ENCODE data around the gene SLC26A2.
"Not testable (repeated sequence)": the region's sequence is repeated elsewhere in the genome, so short reads cannot be mapped to it uniquely, and the experiment has no call there.

The SLC26A2 gene

DNA sequence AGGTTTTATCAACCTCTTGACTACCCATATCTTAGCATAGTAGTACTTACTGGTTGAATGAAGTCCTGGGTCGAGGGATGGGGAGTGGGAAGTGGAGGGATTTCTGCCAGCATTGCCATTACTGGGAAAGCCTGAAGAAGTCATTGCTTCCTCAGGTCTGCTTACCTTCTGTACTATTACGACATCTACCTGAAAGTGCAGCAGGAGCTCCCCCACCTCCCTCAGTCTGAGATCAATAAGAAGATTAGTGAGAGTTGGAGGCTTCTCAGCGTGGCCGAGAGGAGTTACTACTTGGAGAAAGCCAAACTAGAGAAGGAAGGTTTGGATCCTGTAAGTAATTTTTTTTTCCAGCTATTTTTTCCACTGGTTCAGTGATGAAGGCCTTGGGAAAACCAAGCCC is 45.8 kb downstream of the SLC26A2 start:
- no peak for DNase-seq (ENCODE audit: low read depth)

DNA sequence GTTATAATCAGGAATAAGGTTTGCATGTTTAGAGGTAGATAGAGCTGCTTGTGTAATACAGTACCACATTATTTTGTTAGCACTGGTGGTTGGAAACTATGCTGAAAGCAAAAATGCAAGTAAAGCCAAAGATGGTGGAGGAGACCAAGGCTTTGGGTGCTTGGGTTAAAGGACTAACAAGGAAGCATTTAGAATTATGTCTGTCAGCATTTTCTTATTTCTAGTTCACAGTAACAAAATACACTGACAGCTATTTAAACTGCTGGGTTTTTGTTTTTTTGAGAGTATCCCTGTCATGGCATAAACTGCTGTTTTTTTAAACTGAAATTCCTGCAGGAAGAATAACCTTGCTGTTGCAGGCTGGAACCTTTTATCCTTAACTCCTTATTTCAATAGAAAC is 46.5 kb downstream of the SLC26A2 start:
- DNase-seq (ENCODE audit: low read depth) = no peak

DNA sequence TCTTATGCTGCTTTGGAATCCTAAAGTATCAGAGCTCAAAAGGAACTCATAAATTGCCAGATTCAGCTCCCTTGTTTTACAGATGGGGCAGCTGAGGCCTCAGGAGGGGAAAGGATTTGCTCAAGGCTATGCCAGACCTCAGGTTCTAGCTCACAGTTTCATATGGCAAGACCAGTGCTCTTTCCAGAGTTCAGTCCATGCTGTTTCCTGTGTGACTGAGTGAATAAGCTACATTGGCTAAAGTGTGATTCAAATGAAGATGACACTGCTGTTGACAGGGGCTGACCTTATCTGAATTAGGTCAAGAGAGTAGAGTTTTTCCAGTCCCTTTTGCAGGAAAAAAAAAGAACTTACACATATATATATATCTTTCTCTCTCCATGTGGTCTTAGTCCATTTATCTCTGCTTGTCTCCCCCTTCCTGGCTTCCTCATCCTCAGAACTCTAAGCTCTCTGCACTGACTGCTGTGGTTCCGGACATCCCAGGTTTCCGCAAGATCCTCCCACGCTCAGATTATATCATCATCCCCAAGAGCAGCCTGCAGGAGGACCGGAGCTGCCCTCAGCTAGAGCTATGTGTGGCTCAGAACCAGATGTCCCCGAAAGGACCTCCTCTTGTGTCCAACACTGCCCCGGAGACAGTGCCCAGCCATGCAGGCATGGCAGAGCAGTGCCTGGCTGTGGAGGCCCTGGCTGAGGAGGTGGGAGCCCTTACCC is 49.3 kb downstream of the SLC26A2 start:
- DNase-seq (ENCODE audit: low read depth) = no peak

DNA sequence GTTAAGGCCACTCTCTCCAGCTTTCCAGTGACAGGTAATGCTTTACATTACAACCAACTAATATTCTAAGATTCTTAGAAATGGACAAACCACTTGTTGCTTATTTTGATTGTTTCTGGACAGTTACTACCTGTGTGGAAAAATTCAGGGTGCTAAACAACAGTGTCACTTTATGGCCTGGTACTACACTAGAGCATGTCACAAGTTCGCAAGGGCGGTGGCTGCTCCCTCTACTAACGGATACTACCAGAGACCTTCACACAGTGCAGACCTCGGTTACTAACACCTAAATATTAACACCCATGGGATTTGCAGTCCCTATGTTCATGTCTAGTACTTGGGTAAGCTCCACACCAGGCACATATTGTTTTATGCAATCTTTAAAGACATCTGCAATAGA is 53.4 kb downstream of the SLC26A2 start:
- DNase-seq (ENCODE audit: low read depth) = no peak

DNA sequence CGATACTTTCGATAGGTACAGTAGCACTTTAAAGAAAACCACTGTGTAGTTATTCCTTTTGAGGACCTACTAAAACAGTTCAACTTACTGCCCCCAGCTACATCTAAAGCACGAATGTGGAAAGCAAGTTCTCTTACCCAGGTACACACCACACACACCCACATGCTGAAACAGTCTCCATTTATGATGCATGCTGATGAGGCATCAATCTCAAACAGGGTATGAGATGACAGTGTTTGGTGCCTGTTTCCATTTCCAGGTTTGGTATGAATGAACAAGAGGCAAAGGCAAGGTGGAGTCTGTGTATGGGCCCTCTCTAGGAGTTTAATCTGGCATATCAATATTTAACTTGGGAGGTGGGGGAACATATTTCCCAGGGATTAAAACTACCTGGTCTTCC is 53.9 kb downstream of the SLC26A2 start:
- DNase-seq (ENCODE audit: low read depth) = no peak

DNA sequence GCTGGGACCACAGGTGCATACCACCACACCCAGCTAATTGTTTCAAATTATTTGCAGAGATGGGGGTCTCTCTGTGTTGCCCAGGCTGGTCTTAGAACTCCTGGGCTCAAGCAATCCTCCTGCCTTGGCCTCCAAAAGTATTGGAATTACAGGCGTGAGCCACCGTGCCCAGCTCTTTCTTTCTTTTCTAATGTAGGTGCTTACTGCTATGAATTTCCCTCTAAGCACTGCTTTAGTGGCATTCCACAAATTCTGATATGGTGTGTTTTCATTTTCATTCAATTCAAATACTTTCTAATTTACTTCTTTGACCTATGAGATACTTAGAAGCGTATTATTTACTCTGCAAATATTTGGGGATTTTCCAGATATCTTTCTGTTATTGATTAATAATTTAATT is 54.9 kb downstream of the SLC26A2 start:
- no peak for DNase-seq (ENCODE audit: low read depth)

DNA sequence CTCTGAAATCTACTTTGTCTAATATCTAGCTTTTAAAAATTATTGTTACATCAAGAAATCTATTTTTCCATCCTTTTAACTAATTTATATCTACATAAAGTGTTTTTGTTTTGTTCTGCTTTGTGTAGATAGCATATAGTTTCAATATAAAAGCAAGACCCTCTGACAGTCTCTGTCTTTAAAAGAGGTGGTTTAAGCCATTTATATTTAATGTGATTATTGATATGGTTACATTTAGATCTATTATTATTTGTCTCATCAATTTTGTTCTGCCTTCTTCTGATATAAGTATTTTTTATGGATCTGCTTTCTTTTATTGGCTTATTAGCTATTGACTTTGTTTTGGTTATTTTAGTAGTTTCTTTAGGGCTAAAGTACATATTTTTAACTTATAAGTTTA is 56.0 kb downstream of the SLC26A2 start:
- no peak for DNase-seq (ENCODE audit: low read depth)

DNA sequence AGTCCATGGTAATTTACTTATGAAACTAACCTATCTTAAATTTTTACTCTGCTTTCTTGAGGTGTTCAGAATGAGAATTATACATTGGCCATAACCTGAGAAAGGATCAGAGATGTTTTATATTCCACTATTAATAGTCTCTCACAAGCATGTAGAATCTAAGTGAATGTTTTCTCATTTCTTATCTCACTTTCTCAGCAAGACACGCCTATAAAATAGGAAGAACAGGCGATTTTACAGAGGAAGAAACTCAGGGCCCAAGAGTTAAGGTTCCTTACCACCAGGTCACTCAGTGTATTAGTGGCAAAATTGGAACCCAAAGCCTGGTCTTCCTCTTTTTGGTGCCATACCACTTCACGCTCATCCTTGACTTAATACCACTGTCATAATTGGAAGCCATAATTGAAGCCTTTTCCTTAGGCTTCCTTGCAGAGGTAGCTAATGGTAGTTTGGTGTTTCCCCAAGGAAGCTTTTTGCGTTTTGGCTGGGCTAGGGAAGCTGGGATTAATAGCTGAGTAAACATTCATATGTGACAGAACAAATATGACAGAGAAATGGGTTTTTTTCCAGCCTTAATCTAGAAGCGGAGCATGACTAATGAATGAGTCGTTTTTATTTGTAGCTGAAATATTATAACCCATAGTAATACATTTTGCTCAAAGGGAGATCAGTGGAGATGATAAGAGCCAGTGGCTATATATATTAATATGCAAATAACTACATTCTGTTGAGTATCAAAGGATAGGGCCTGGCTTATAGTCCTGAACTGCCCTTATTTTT is 56.9 kb downstream of the SLC26A2 start:
- no peak for DNase-seq (ENCODE audit: low read depth)

DNA sequence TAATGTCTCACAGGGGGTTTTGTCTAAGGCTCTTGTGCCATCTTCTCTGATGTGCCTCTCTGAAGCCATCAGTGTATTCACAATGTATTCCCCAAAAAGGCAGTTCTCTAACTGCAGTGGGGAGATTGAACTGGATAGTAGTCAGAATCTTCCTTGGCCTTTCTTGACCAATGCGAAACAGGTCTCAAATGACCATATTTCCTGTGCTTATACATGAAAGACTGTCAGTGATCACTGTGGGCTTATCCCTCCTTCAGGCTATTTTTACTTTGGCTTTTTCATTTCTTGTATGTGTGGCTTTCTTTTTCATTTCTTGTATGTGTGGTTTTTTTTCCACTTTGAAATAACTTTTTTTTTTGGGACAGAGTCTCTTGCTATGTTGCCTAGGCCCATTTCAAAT is 59.7 kb downstream of the SLC26A2 start:
- DNase-seq (ENCODE audit: low read depth) = no peak

DNA sequence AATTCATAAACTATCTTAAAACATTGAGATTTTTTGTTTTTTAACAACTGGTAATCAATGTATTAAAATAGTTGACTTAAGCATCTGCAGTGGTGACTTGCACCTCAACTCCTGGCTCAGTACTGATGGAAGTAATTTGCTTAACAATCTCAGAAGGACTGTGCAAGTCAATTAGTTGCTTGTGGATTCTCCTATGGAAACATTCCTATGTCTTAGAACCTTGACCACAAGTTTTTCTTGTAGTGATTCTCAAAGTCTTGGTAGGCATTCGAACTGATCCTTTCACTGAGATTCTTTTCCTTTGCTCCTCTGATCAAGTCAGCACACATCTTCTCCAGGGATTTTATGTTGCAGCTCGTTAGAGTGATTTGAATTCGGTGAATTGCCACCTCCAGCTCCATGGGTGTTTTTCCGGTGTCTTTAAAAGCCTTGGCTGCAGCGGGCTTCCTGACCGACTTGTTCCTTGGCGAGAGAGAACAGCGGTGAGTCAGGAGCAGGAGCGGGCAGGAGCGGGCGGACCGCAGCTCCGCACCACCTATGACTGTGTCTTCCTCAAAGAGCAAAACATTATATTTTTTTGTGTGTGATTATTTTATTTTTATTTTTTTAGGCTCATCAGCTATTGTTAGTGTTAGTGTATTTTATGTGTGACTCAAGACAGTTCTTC is 61.1 kb downstream of the SLC26A2 start:
- DNase-seq (ENCODE audit: low read depth) = no peak

DNA sequence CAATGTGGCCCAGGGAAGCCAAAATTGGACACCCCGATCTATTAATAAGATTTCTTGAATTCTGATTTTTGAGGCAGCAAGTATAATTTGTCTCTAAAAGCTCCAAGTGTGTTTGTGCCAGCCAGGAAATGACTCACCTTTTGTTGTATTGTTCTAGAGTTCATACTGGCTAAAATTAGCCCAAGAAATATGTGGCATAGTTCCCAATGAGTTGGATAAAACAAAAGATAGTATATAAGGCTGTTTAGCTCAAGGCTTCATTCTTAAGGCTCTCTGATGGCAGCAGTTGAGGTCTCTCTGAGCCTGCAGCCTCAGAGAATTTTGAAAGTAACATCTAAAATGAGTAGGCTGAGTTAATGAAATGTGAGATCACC is 61.6 kb downstream of the SLC26A2 start:
- DNase-seq (ENCODE audit: low read depth) = peak; percentile 86

DNA sequence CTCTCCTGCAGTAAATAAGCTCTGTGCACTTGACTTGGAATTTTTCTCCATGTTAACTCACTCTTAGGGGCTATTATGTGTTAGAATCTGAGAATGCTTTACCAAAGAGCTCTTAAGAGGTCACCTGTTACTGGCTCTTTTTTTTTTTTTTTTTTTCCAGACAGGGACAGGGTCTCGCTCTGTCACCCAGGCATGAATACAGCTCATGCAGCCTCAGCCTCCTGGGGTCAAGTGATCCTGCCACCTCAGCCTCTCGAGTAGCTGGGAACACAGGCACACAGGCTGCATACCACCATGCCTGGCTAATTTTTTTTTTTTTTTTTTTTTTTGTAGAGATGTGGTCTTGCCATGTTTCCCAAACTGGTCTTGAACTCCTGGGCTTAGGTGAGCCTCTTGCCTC is 62.1 kb downstream of the SLC26A2 start:
- no peak for DNase-seq (ENCODE audit: low read depth)

DNA sequence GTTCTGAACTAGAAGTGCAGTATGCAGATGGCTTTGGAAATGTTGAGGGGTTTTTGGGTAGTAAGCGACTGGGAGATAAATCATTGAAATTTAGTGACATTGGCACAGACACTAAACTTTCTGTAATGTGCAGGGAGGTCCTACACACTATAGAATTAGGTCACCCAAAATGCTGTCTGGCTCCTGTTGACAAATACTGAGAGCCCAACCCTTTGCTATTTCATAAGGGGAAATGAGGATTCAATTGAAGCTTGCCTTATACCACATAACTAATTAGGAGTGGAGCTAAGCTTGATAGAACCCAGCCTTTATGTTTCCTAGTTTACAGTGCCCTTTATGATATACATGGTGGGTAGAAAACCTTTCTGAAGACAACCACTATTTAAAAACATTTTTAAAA is 62.6 kb downstream of the SLC26A2 start:
- no peak for DNase-seq (ENCODE audit: low read depth)

DNA sequence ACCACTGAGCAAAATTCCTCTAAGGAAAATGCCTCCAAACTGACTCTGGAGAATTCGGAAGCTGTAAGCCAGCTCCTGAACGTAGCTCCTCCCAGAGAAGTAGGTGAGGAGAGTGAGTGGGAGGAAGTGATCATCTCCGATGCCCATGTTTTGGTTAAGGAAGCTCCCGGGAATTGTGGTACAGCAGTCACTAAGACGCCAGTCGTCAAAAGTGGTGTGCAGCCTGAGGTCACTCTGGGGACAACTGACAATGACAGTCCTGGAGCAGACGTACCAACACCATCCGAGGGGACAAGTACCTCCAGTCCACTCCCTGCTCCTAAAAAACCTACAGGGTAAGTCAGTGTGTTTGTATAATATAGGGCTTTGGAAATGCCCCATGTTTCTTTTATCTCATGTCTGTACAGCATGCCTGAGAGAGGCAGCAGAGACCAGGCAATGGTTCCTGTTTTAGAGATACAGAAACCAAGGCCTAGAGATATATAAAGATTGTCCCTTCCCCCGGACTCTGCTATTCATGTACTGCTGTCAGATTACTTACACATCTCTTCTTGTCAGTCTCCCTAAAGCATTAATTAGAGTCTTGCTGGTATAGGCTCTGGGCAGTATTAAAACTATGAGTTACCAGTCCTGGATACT is 63.9 kb downstream of the SLC26A2 start:
- no peak for DNase-seq (ENCODE audit: low read depth)

DNA sequence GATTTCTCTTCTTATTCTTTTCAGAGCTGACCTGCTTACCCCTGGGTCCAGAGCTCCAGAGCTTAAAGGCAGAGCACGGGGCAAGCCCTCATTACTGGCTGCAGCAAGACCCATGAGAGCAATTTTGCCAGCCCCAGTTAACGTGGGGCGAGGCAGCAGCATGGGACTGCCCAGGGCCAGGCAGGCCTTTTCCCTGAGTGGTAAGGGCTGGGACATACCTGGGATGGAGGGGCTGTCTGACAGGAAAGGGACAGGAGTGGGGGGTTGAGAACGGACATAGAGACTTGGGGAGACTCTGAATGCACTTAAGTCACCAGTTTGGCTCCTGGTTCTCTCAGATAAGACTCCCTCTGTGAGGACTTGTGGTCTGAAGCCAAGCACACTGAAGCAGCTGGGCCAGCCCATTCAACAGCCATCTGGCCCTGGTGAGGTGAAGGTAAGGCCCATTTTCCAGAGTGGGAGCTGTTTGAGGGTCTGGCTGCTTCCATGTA is 66.2 kb downstream of the SLC26A2 start:
- no peak for DNase-seq (ENCODE audit: low read depth)

DNA sequence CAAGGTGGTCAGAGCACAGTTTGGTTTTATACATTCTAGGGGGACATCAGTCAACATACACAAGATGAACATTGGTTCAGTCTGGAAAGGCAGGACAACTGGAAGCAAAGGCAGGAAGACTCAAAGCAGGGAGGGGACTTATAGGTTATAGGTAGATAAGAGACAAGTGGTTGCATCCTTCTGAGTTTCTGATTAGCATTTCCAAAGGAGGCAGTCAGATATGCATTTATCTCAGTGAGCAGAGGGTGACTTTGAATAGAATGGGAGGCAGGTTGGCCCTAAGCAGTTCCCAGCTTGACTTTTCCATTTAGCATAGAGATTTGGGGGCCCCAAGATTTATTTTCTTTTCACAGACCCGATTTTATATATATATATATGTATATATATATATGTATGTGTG is 67.5 kb downstream of the SLC26A2 start:
- not testable (repeated sequence) for DNase-seq (ENCODE audit: low read depth)

DNA sequence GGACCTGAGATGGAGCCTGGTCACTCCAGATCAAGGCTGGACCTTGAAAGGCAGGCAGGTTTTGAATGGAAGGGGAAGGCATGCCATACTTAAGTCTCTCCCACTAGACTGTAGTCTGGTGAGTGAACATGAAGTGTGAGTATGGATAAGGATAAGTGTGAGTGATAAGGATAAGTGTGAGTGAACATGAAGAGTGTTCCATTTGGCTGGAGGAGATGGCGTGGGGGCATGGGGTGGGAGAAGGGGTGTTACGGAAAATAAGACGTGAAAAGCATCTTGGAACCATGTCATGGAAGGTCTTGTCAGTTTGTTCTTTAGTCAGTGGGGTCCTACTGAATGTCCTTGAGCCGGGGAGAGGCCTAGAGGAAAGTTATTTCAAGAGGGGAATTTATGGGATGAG is 72.8 kb downstream of the SLC26A2 start:
- no peak for DNase-seq (ENCODE audit: low read depth)

DNA sequence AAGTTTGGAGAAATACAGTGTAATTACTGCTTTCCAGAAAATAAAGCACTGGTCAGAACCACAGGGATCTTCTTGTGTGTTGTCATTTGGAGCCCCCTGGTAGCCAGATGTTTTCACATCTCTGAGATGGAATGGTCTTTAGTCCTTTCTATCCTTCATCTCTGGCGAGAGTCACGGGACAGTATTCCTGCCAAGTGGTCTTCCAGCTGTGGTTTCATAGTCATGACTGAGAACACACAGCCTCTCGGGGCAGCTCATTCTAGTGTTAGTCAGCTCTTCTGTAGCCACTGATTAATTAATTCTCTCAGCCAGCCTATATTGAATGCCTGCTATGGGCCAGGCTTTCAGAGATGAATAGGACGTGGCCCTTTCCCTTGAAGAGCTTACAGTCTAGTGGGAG is 74.1 kb downstream of the SLC26A2 start:
- peak; percentile 76 for DNase-seq (ENCODE audit: low read depth)

DNA sequence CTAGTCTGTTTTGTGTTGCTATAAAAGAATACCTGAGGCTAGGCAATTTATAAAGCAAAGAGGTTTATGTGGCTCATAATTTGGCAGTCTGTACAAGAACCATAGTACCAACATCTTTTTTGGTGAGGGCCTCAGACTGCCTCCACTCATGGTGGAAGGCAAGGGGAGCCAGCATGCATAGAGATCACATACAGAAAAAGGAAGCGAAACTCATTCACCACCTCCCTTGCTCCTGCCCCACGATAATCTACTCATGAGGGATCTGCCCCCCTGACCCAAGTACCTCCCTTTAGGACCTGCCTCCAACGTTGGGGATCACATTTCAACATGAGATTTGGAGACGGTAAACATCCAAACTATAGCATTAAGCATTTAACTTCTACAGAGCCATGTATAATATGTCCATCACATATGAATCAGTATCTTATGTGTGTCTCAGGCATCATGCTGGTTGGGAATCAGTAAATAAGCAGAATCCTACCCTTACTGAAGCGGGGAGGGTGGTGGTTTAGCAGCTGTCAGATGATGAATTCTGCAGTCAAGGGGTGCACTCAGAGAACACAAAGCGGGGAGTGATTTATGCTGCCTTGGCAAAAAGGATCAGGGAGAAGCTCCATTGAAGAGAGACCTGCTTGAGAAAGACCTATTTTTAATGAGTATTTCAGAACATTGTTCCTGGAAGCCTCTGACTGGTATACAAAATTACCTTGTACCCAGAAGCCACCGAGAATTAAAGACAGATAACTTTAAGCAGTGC is 74.8 kb downstream of the SLC26A2 start:
- no peak for DNase-seq (ENCODE audit: low read depth)

DNA sequence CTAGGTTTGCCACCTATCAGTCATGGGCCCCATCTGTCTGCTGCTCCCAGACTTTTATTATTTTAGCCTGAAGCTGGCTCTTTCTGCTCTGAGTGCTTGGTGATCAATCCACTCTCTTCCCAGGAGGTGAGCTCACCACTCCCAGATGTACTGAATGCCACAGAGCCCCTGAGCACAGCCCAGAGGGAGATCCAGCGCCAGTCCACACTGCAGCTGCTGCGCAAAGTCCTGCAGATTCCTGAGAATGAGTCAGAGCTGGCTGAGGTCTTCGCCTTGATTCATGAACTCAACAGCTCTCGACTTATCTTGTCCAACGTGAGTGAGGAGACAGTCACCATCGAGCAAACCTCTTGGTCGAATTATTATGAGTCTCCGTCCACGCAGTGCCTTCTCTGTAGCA is 76.0 kb downstream of the SLC26A2 start:
- DNase-seq (ENCODE audit: low read depth) = peak; percentile 93

All from GM04503 (cell line).